Motor neuron (in vitro differentiated cells): ENCODE results near the gene CD19. TPM values are rescaled to one million over a fixed set of nuclear protein-coding genes. Genes with fewer than 3 reads are reported as not detected.
"Not testable (repeated sequence)": the region's sequence is repeated elsewhere in the genome, so short reads cannot be mapped to it uniquely, and the experiment has no call there.

Experiments used
- ATAC-seq, 8 experiments: fragments of 200-7000 bp; cut with Tn5 transposase; replicated peaks in 6 of 8; 2 replicates each; pipeline ENCODE4 v1.8.0; 2021; ENCODE audit warnings: mild to moderate bottlenecking in 8 of 8, moderate library complexity in 8 of 8
- H3K27ac ChIP-seq, 2 donors: fragments of 250-450 bp; sonication (Bioruptor Pico); 2 replicates each; pipeline ENCODE4 v1.9.0; 2021; ENCODE audit warnings: antibody characterized with exemption in 2 of 2, mild to moderate bottlenecking in 2 of 2, moderate library complexity in 1 of 2
- H3K4me1 ChIP-seq, 2 donors: fragments of 250-450 bp; sonication (Bioruptor Pico); replicated peaks in 1 of 2; 2 replicates each; pipeline ENCODE4 v1.6.1; 2021; ENCODE audit warnings: antibody characterized with exemption in 2 of 2, mild to moderate bottlenecking in 2 of 2, moderate library complexity in 1 of 2
- H3K4me3 ChIP-seq, 5 donors: fragments of 250-450 bp; sonication (Bioruptor Pico); 2 replicates each; pipeline ENCODE4 v1.9.0; 2021; ENCODE audit warnings: antibody characterized with exemption in 5 of 5, mild to moderate bottlenecking in 5 of 5, moderate library complexity in 4 of 5
- WGBS, 10 experiments: fragments of 450-650 bp; shearing (Covaris generic); methylation state at CpG; one replicate each; pipeline ENCODE4 v1.0.0; 2022; 5-methylcytosine and 5-hydroxymethylcytosine counted together
- in situ Hi-C, 9 experiments: fragments of 400-800 bp; cut with MboI; loops; one replicate each; pipeline ENCODE4 v1.15.0; 2021; ENCODE audit warnings: low sequenced_read_pairs in 9 of 9, low pct_unique_long_range_greater_than_20kb in 2 of 9; ENCODE audit not compliant: unreplicated experiment in 9 of 9
- total RNA-seq, 8 experiments: library from RNA; unstranded; fragments of 300-600 nt; gene quantifications; 2 replicates each; pipeline versions ENCODE4 v1.2.3 to v1.2.4, GENCODE V29; 2022

The CD19 gene
- total RNA-seq, 8 experiments from 2014 or later: 0.13 to 0.56 (median 0.31) TPM; not detected in 4

DNA sequence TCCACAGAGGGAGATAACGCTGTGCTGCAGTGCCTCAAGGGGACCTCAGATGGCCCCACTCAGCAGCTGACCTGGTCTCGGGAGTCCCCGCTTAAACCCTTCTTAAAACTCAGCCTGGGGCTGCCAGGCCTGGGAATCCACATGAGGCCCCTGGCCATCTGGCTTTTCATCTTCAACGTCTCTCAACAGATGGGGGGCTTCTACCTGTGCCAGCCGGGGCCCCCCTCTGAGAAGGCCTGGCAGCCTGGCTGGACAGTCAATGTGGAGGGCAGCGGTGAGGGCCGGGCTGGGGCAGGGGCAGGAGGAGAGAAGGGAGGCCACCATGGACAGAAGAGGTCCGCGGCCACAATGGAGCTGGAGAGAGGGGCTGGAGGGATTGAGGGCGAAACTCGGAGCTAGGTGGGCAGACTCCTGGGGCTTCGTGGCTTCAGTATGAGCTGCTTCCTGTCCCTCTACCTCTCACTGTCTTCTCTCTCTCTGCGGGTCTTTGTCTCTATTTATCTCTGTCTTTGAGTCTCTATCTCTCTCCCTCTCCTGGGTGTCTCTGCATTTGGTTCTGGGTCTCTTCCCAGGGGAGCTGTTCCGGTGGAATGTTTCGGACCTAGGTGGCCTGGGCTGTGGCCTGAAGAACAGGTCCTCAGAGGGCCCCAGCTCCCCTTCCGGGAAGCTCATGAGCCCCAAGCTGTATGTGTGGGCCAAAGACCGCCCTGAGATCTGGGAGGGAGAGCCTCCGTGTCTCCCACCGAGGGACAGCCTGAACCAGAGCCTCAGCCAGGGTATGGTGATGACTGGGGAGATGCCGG, 769 bp downstream of the CD19 start:
- no peak for ATAC-seq
- in situ Hi-C loops: no loop called here
- WGBS, 10 experiments: 79 to 100% (median 100%) methylated on average over 1 to 5 of the region's 20 CpGs; no CpG with 5 or more reads in 5 of the 10 experiments
- H3K27ac ChIP-seq: no peak overlapping the region
- H3K4me3 ChIP-seq: no peak overlapping the region
- no peaks in the 10 kb centered on the region for H3K4me1 ChIP-seq

DNA sequence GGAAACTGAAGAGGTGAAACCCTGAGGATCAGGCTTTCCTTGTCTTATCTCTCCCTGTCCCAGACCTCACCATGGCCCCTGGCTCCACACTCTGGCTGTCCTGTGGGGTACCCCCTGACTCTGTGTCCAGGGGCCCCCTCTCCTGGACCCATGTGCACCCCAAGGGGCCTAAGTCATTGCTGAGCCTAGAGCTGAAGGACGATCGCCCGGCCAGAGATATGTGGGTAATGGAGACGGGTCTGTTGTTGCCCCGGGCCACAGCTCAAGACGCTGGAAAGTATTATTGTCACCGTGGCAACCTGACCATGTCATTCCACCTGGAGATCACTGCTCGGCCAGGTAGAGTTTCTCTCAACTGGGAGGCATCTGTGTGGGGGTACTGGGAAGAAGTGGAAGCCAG, 1.4 kb downstream of the CD19 start:
- 55 to 90% (median 72%) methylated on average over 2 to 7 of the region's 8 CpGs; no CpG with 5 or more reads in 6 of the 10 experiments for WGBS, 10 experiments
- H3K27ac ChIP-seq: no peak overlapping the region
- in situ Hi-C loops: no loop called here
- ATAC-seq: no peak
- H3K4me3 ChIP-seq: no peak overlapping the region
- no peaks in the 10 kb centered on the region for H3K4me1 ChIP-seq

DNA sequence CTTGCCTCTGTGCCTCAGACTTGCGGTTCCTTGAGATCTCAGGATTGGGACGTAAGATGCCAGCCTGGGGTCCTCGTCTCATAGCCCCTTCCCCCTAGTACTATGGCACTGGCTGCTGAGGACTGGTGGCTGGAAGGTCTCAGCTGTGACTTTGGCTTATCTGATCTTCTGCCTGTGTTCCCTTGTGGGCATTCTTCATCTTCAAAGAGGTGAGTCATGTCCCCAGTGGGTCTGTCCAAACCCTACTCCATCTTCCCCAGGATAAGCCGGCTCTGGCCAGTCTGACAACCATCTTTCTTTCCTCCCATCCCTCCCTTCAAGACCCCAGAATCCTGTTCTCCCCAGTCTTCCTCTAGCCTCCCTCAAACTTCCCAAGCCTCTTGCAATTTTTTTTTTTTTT, 3.6 kb downstream of the CD19 start:
- in situ Hi-C loops: no loop called here

DNA sequence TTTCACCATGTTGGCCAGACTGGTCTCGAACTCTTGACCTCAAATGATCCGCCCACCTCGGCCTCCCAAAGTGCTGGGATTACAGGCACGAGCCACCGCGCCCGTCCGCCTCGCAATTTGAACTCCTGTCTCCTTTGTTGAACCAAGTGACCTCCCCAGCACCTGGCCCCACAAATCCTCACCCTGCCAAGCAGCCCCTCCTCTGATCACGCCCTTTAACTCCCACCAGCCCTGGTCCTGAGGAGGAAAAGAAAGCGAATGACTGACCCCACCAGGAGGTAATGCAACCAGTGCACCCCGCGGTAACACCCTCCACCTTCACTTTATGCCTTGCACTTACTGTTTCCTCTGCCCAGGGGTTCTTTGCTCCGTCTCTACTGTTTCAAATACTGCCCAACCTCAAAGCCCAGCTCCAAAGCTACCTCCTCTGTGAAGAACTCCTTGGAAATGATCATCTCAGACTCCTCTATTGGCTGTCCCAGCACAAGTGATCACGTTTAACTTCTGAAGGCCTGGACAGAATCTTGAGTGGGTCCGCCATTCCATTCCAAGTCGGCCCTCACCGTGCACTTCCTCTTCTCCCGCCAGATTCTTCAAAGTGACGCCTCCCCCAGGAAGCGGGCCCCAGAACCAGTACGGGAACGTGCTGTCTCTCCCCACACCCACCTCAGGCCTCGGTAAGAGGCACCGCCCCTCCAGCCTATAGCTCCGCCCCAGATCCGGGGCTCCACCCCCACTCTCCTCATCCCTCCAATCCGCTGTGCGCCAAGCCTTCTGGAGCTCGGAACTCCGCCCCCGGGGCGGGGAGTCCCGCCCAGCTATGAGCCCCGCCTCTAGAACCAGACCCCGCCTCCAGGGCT, 4.4 kb downstream of the CD19 start:
- Histone ChIP-seq H3K27ac (no peak overlapping the region), H3K4me1 (no peaks in the 10 kb centered on the region), H3K4me3 (peak overlapping the region in 4 of 5 donors; percentile 10 to 23 (median 14))
- WGBS, 10 experiments: 10 to 82% (median 40%) methylated on average over 1 to 10 of the region's 36 CpGs; no CpG with 5 or more reads in 1 of the 10 experiments
- in situ Hi-C loops: no loop called here
- ATAC-seq: peak; percentile 22 to 99 (median 90)

More for the DNA sequence above, 3.6 kb downstream of the CD19 start:
- ATAC-seq: no peak
- 100% methylated on average over 1 to 2 of the region's 4 CpGs; no CpG with 5 or more reads in 4 of the 10 experiments for WGBS, 10 experiments
- no peak overlapping the region for H3K4me3 ChIP-seq
- H3K4me1 ChIP-seq: no peaks in the 10 kb centered on the region
- H3K27ac ChIP-seq: no peak overlapping the region

DNA sequence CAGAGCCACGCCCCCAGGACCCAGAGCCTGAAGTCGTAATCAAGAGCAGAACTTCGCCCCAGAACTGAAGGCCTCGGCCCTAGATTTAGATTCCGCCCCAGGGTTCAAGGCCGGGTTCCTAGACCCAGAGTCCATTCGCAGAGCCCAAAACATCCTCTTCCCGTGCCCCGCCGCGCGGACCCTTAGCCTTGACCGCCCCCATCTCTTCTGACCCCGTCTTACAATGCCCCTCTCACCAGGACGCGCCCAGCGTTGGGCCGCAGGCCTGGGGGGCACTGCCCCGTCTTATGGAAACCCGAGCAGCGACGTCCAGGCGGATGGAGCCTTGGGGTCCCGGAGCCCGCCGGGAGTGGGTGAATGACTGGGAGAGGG, 5.0 kb downstream of the CD19 start:
- in situ Hi-C loops: no loop called here
- 92 to 100% methylated on average over 3 to 4 of the region's 26 CpGs; no CpG with 5 or more reads in 8 of the 10 experiments for WGBS, 10 experiments
- H3K27ac ChIP-seq: no peak overlapping the region
- no peaks in the 10 kb centered on the region for H3K4me1 ChIP-seq
- no peak overlapping the region for H3K4me3 ChIP-seq
- ATAC-seq: no peak

DNA sequence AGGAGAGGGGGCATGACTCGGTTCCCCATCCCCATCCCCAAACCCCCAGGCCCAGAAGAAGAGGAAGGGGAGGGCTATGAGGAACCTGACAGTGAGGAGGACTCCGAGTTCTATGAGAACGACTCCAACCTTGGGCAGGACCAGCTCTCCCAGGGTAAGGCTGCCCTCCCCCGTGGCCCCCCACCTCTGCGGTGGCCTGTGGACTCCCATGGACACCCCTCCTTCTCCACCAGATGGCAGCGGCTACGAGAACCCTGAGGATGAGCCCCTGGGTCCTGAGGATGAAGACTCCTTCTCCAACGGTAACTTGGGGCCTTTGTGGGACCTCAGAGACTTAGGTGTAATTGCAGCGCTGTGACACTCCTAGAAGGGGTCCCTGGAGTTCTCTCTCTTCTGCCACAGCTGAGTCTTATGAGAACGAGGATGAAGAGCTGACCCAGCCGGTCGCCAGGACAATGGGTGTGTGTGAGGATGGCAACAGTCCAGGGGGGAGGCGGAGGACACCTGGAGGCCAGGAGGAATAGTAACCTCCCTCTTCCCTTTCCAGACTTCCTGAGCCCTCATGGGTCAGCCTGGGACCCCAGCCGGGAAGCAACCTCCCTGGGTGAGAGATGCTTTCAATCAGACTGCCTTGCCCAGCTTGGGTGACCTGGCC, 5.6 kb downstream of the CD19 start:
- Histone ChIP-seq H3K4me1 (no peaks in the 10 kb centered on the region), H3K27ac (no peak overlapping the region), H3K4me3 (no peak overlapping the region)
- WGBS, 10 experiments: 80 to 100% (median 90%) methylated on average over 1 to 7 of the region's 14 CpGs; no CpG with 5 or more reads in 5 of the 10 experiments
- in situ Hi-C loops: no loop called here
- no peak for ATAC-seq

DNA sequence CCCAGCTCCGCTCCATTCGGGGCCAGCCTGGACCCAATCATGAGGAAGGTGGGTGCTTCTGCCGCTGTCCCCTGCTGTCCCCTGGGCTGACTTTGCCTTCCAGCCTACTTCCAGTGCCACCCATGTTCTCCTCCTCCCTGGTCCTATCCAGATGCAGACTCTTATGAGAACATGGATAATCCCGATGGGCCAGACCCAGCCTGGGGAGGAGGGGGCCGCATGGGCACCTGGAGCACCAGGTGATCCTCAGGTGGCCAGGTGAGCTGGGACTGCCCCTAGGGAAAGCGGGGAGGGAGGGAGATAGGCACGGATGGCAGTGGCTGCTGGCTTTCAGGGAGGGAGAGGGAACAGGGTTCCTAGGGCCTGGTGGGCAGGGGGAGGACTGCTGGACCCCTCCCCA, 7.0 kb downstream of the CD19 start:
- ATAC-seq: no peak
- in situ Hi-C loops: no loop called here
- Histone ChIP-seq H3K27ac (no peak overlapping the region), H3K4me3 (no peak overlapping the region), H3K4me1 (no peaks in the 10 kb centered on the region)
- WGBS, 10 experiments: 43 to 100% (median 72%) methylated on average over 1 to 3 of the region's 7 CpGs; no CpG with 5 or more reads in 6 of the 10 experiments

DNA sequence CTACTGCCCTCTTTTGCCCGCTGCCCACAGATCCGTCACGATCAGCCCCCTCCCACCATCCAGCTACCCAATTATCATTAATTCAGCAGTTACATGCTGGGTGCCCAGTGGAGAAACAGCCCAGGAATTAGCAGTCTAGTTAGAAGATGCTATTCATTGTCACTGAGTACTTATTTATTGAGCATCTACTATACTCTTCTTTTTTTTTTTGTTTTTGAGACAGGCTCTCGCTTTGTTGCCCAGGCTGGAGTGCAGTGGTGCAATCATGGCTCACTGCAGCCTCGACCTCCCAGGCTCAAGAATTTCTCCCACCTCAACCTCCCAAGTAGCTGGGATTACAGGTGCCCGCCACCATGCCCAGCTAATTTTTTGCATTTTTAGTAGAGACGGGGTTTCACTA, 8.1 kb downstream of the CD19 start:
- H3K27ac ChIP-seq, H3K4me3 ChIP-seq, H3K4me1 ChIP-seq, ATAC-seq, in situ Hi-C loops: not testable (repeated sequence)
- WGBS, 10 experiments: 17 to 89% (median 80%) methylated on average over 1 to 5 of the region's 7 CpGs; no CpG with 5 or more reads in 1 of the 10 experiments

DNA sequence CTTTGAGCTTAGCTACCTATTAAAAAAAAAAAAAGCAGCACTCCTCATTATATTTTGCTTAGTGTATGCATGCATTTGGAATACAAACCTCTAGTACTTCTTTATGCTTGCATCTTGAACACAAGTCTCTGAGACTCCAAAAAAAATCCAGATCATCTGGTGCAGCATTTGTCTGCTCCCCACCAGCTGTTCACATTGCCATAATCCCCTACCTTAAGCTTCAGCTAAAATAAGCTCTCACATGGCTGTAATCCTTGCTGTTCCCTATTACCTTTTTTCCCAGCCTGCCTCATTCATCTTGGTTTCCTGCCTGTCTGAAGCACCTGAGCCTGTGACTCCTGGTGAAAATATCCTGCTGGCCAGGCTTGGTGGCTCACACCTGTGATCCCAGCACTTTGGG, 11.5 kb downstream of the CD19 start:
- no peak overlapping the region for H3K4me3 ChIP-seq
- no peak for ATAC-seq
- peaks cover 0 to 7% of the 10 kb centered on the region in 2 donors for H3K4me1 ChIP-seq
- in situ Hi-C loops: no loop called here
- H3K27ac ChIP-seq: no peak overlapping the region

DNA sequence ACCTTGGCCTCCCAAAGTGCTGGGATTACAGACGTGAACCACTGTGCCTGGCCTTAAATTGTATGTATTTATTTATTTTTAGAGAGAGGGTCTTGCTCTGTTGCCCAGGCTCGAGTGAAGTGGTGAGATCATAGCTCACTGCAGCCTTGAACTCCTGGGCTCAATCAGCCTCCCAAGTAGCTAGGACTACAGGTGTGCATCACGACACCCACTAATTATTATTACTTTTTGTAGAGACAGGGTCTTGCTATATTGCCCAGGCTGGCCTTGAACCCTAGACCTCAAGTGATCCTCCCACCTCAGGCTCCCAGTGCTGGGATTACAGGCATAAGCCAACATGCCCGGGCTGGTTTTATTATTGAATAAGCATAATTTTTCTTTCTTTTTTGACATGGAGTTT, 14.9 kb downstream of the CD19 start:
- 0 to 100% (median 83%) methylated on average over 1 to 3 of the region's 4 CpGs; no CpG with 5 or more reads in 5 of the 10 experiments for WGBS, 10 experiments

DNA sequence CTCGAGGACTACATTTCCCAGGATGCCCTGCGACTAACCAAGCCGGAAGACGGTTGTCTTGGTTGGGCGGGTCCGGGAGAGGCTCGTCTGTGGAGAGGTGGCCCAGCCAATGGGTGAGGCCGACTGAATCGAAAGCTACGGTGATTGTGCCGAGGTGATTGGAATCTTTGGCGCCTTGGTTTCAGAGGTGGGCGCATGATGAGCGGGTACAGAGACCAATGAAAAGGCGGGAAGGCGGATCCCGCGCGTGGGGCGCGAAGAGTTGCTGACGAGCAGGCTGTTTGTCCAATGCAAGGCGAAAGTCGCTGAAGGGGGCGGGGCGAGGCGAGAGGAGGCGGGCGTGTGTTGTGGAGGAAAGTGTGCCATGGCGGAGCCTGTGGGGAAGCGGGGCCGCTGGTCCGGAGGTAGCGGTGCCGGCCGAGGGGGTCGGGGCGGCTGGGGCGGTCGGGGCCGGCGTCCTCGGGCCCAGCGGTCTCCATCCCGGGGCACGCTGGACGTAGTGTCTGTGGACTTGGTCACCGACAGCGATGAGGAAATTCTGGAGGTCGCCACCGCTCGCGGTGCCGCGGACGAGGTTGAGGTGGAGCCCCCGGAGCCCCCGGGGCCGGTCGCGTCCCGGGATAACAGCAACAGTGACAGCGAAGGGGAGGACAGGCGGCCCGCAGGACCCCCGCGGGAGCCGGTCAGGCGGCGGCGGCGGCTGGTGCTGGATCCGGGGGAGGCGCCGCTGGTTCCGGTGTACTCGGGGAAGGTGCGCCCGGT, 19.1 kb downstream of the CD19 start, which contains the start of gene NFATC2IP:
TSS of gene NFATC2IP (plus strand) at position 290 of the 762 bp plus-strand sequence. CDS start at position 365, 75 bp downstream.
- Histone ChIP-seq H3K4me1 (peaks cover 8% of the 10 kb centered on the region in 2 donors), H3K4me3 (peak within 1 kb of the TSS; percentile 73 to 93 (median 84)), H3K27ac (peak within 1 kb of the TSS; percentile 56 to 61)
- 0 to 1% (median 0%) methylated on average over 10 to 18 of the region's 79 CpGs; no CpG with 5 or more reads in 7 of the 10 experiments for WGBS, 10 experiments
- in situ Hi-C loops: loop anchor here in 1 of 9 experiments (25.0 kb wide), 1 partner anchor 664 kb away; the partner anchor contains the start of gene SBK1
- peak; percentile 89 to 97 (median 96) for ATAC-seq

More for the DNA sequence above, 14.9 kb downstream of the CD19 start:
- no peak for ATAC-seq
- Histone ChIP-seq H3K4me3 (no peak overlapping the region), H3K4me1 (peaks cover 3 to 7% of the 10 kb centered on the region in 2 donors), H3K27ac (no peak overlapping the region)
- in situ Hi-C loops: no loop called here

DNA sequence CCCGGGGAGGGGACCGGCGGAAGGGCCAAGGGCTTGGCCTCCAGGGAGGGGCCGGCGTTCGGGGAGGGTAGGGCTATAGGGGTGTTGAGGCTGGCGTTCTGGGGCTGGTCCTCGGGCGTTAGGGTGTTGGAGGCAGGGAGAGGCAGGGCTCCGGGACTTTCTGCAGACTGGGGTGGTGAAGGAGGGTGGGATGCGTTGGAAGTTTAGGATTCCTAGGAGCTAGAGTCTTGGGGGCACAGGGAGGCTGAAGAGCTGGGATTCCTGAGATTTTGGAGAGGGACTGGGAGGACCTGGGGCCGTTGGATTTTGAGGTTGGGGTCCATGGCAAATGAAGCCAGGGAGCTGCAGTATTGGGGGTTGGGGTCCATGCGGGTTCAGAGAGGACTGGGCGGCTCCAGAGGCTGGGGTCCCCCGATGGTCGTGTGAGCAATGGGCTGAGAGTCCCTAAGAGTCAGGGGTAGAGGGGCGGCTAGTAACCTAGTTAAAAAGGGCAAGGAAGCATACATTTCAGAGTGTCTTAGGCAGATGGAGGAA, 19.7 kb downstream of the CD19 start:
- ATAC-seq: peak in 2 of 8 experiments; percentile 6 to 50
- in situ Hi-C loops: loop anchor here in 1 of 9 experiments (25.0 kb wide), 1 partner anchor 664 kb away; the partner anchor contains the start of gene SBK1
- peak overlapping the region; percentile 56 to 61 for H3K27ac ChIP-seq
- peak overlapping the region; percentile 73 to 93 (median 84) for H3K4me3 ChIP-seq
- 0 to 20% (median 0%) methylated on average over 1 to 5 of the region's 17 CpGs; no CpG with 5 or more reads in 5 of the 10 experiments for WGBS, 10 experiments
- peaks cover 7 to 8% of the 10 kb centered on the region in 2 donors for H3K4me1 ChIP-seq
